Loucy (cell line): Measurements from ENCODE around the gene CCDC70.

Experiments
- H2AFZ ChIP-seq: fragments of 200-600 bp; sonication (generic); 2 replicates; pipeline ENCODE4 v1.6.0; 2016; ENCODE audit warnings: antibody characterized with exemption, mild to moderate bottlenecking, low read length, moderate library complexity
- H3F3A ChIP-seq: fragments of 200-600 bp; 2 replicates; pipeline ENCODE4 v1.6.0; 2016; ENCODE audit warnings: antibody characterized with exemption, low read depth, mild to moderate bottlenecking
- H3K27me3 ChIP-seq: fragments of 200-600 bp; sonication (generic); 2 replicates; pipeline ENCODE4 v1.6.1; 2014; ENCODE audit warnings: low read length, mild to moderate bottlenecking; ENCODE audit not compliant: insufficient read depth, poor library complexity, severe bottlenecking
- H3K36me3 ChIP-seq: fragments of 200-600 bp; sonication (generic); 2 replicates; pipeline ENCODE4 v1.6.1; 2016; ENCODE audit warnings: low read length; ENCODE audit not compliant: insufficient read depth
- H3K4me1 ChIP-seq: fragments of 200-600 bp; sonication (generic); 2 replicates; pipeline ENCODE4 v1.5.1; 2014; ENCODE audit warnings: low read length, mild to moderate bottlenecking; ENCODE audit not compliant: insufficient read depth, poor library complexity, severe bottlenecking
- H3K4me2 ChIP-seq: fragments of 200-600 bp; sonication (generic); 2 replicates; pipeline ENCODE4 v1.6.0; 2014; ENCODE audit warnings: antibody characterized with exemption, low read length, low read depth, mild to moderate bottlenecking; ENCODE audit not compliant: poor library complexity, severe bottlenecking
- H3K4me3 ChIP-seq: fragments of 200-600 bp; sonication (generic); 2 replicates; pipeline ENCODE4 v1.5.1; 2014; ENCODE audit warnings: low read length, mild to moderate bottlenecking, mixed read lengths; ENCODE audit not compliant: poor library complexity, severe bottlenecking
- H3K79me2 ChIP-seq: fragments of 200-600 bp; sonication (generic); 2 replicates; pipeline ENCODE4 v1.6.1; 2014; ENCODE audit warnings: low read length; ENCODE audit not compliant: insufficient read depth
- H3K9ac ChIP-seq: fragments of 200-600 bp; sonication (generic); 2 replicates; pipeline ENCODE4 v1.6.0; 2014; ENCODE audit warnings: mild to moderate bottlenecking, low read depth, low read length, moderate library complexity; ENCODE audit not compliant: poor library complexity, severe bottlenecking
- H3K9me2 ChIP-seq: fragments of 200-600 bp; sonication (generic); replicated peaks from 2 replicates; pipeline ENCODE4 v1.6.1; 2016; ENCODE audit warnings: low read depth, low read length, mixed read lengths
- H3K9me3 ChIP-seq: fragments of 200-600 bp; sonication (generic); 2 replicates; pipeline ENCODE4 v1.6.1; 2014; ENCODE audit warnings: mild to moderate bottlenecking, antibody characterized with exemption, low read length, low read depth; ENCODE audit not compliant: insufficient read depth
- H4K20me1 ChIP-seq: fragments of 200-600 bp; sonication (generic); 2 replicates; pipeline ENCODE4 v1.6.0; 2014; ENCODE audit warnings: antibody characterized with exemption, low read length, mild to moderate bottlenecking; ENCODE audit not compliant: insufficient read depth, poor library complexity, severe bottlenecking
- EZH2phosphoT487 ChIP-seq: fragments of 200-600 bp; IDR thresholded peaks from 2 replicates; pipeline ENCODE4 v1.6.1; 2018; ENCODE audit warnings: antibody characterized with exemption, mild to moderate bottlenecking, moderate library complexity, borderline replicate concordance
- TF ChIP-seq, protein P1 (sequence below): fragments of 200-600 bp; sonication (generic); conservative IDR thresholded peaks from 2 replicates; pipeline ENCODE4 v1.5.1; 2014; ENCODE audit warnings: mild to moderate bottlenecking, antibody characterized with exemption, low read length

Gene CCDC70

DNA sequence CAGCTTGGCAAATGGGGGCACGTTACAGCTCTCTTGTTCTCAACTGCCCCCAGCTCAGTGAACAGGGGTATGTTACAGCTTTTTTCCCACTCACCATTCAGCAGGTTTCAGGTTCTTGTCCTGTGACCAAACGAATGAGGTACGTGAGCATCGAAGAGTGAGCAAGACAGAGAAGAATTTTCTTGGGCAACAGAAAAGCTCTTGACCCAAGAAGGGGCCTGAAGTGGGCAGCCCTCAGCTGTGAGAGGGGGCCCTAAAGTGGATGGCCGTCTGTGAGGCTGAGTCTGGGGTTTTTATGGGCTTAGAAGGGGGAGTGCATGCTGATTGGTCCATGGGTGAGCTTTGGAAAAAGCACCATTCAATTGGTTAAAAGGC is 21.4 kb downstream of the CCDC70 start:
- no peaks in the 10 kb centered on the region for H3K79me2 ChIP-seq
- H3K4me3 ChIP-seq = no peak overlapping the region
- no peak overlapping the region for H3K9ac ChIP-seq
- no peaks in the 10 kb centered on the region for H4K20me1 ChIP-seq
- H3K9me2 ChIP-seq = no peaks in the 10 kb centered on the region
- TF ChIP-seq, protein P1, sequence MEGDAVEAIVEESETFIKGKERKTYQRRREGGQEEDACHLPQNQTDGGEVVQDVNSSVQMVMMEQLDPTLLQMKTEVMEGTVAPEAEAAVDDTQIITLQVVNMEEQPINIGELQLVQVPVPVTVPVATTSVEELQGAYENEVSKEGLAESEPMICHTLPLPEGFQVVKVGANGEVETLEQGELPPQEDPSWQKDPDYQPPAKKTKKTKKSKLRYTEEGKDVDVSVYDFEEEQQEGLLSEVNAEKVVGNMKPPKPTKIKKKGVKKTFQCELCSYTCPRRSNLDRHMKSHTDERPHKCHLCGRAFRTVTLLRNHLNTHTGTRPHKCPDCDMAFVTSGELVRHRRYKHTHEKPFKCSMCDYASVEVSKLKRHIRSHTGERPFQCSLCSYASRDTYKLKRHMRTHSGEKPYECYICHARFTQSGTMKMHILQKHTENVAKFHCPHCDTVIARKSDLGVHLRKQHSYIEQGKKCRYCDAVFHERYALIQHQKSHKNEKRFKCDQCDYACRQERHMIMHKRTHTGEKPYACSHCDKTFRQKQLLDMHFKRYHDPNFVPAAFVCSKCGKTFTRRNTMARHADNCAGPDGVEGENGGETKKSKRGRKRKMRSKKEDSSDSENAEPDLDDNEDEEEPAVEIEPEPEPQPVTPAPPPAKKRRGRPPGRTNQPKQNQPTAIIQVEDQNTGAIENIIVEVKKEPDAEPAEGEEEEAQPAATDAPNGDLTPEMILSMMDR = no peak
- TF ChIP-seq EZH2phosphoT487 = no peak
- no peaks in the 10 kb centered on the region for H3K36me3 ChIP-seq
- H2AFZ ChIP-seq = no peak overlapping the region
- peaks cover 19% of the 10 kb centered on the region; the same call in 1 of the 2 replicates for H3K9me3 ChIP-seq
- peaks cover 29% of the 10 kb centered on the region for H3K4me1 ChIP-seq
- no peaks in the 10 kb centered on the region for H3K27me3 ChIP-seq
- no peaks in the 10 kb centered on the region for H3F3A ChIP-seq
- H3K4me2 ChIP-seq = no peak overlapping the region

DNA sequence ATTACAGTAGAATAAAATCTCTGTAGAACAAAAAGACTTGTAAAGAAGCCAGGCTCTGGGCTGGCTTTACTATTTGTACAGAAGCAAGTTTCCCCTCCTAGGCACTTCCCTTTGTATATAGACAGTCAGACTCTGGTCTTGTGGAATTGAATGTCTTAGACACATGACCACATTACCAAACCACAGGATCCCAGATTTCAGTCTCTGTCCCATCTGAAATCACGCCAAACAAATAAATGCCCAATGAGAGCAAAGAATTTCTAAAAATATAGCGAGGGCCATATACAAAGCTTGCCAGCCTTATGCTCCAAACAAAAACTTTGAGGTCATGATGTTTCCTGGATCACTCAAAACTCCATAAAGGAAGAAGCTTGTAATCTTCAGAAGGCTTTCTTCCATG is 23.9 kb downstream of the CCDC70 start:
- H3K4me3 ChIP-seq = no peak overlapping the region
- no peak overlapping the region for H3K4me2 ChIP-seq
- peaks cover 19% of the 10 kb centered on the region; the same call in 1 of the 2 replicates for H3K9me3 ChIP-seq
- H3K79me2 ChIP-seq = no peaks in the 10 kb centered on the region
- H3K9me2 ChIP-seq = no peaks in the 10 kb centered on the region
- H3K27me3 ChIP-seq = no peaks in the 10 kb centered on the region
- no peak for TF ChIP-seq EZH2phosphoT487
- TF ChIP-seq, protein P1 = no peak
- H3F3A ChIP-seq = no peaks in the 10 kb centered on the region
- H4K20me1 ChIP-seq = no peaks in the 10 kb centered on the region
- H3K4me1 ChIP-seq = peaks cover 5% of the 10 kb centered on the region
- no peak overlapping the region for H3K9ac ChIP-seq
- no peaks in the 10 kb centered on the region for H3K36me3 ChIP-seq
- no peak overlapping the region for H2AFZ ChIP-seq

DNA sequence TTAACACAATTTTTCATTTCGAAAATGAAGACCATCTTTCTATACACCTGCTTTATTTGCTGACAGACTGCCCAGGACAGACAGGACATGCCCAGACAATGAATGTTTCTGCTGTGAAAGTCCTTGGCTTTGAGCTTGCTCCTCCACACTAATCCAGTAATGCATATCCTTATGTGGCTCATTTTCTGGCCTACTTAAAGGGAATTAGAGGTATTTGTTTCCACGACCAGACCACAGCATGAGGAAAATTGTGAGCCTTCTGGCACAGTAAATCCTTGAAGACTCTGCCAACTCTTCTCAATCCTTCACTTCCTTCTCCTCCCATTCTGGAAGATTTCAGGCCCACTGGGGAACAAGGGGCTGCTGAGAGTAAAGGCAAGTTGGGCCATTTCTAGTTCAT is 25.7 kb downstream of the CCDC70 start:
- no peak overlapping the region for H2AFZ ChIP-seq
- no peak overlapping the region for H3K9ac ChIP-seq
- H3F3A ChIP-seq = no peaks in the 10 kb centered on the region
- no peak overlapping the region for H3K4me3 ChIP-seq
- no peaks in the 10 kb centered on the region for H3K9me2 ChIP-seq
- no peaks in the 10 kb centered on the region for H4K20me1 ChIP-seq
- peaks cover 9% of the 10 kb centered on the region; the same call in 1 of the 2 replicates for H3K9me3 ChIP-seq
- peaks cover 8% of the 10 kb centered on the region for H3K4me1 ChIP-seq
- H3K79me2 ChIP-seq = no peaks in the 10 kb centered on the region
- H3K36me3 ChIP-seq = no peaks in the 10 kb centered on the region
- no peaks in the 10 kb centered on the region for H3K27me3 ChIP-seq
- H3K4me2 ChIP-seq = no peak overlapping the region
- TF ChIP-seq EZH2phosphoT487 = no peak
- TF ChIP-seq, protein P1 = no peak
